GM21576 (cell line): ENCODE measurements around the gene TUBB4B.

ENCODE experiments used
- ATAC-seq: cut with Tn5 transposase; IDR thresholded peaks from one replicate; pipeline ENCODE4 v1.9.1; 2021; ENCODE audit warnings: mild to moderate bottlenecking, moderate library complexity; ENCODE audit not compliant: unreplicated experiment

Gene TUBB4B

DNA sequence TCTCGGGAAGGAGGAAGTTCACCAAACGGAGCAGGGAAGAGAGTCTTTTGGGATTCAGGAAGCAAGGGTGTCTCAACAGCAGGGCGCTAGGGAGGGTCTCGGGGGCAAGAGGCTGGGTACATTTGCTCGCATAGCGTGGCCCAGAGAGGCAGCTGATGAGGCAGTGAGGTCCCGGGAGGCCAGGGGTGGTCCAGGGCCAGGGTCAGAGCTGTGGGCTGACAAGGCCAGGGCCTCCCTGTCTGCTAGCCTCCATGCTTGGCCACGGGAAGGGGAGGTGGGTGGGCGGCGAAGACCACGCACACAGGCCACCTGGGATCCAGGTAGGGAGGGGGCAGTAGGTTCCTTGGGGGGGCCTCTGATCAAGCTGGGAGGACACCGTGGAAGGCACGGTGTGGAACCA, 29.6 kb upstream of the TUBB4B start:
- ATAC-seq, result no peak

DNA sequence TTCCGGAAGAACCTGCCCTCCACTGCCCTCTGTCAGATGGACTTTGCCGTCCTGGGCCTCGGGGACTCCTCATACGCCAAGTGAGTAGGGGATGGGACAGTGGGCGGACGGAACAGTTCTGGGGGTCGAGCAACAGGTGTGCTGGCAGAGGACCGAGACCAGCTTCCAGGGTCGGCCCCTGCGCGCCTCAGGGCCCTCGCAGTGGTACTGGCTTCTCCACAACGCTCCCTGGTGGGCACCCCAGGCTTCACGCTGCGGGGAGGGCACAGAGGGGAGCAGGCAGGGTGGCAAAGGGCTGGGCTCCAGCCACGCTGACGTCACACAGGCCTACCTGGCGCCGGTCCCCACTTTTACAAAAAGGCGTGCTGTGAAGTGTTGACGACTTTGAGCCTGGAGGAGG, 28.6 kb upstream of the TUBB4B start:
- no peak for ATAC-seq

DNA sequence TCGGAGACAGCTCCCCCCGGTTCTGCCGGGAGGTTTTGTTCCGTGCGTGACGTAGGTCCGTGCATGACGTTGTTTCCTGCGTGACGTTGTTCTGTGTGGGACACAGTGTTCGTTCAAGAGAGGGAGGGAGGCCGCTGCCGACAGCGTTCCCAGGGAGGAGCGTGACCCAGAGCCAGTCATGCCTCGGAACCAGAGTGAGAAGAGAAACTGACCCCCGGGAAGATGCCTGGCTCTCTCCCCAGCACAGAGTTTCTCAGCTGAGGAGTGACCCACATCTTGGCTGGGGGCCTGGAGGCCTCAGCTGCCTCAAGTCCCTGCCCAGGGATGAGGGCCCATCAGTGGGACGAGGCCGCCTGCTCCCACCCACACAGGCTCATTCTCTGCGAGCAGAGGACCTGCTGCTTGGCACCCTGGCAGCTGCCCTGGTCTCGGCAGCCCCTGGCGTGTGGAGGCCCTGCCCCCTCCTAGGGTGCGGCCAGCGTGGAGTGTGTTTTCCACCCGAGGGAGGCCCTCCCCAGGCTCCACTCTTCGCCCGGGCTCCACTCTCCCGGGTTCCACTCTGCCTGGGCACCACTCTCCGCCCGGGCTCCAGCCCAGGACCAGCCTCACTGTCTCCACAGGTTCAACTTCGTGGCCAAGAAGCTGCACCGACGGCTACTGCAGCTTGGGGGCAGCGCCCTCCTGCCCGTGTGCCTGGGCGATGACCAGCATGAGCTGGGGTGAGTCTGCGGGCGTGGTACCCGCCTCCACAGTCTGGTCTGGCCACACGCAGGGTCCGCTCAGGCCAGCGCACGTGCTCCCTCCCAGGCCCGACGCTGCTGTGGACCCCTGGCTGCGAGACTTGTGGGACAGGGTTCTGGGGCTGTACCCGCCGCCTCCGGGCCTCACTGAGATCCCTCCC, 27.7 kb upstream of the TUBB4B start:
- ATAC-seq, result no peak

DNA sequence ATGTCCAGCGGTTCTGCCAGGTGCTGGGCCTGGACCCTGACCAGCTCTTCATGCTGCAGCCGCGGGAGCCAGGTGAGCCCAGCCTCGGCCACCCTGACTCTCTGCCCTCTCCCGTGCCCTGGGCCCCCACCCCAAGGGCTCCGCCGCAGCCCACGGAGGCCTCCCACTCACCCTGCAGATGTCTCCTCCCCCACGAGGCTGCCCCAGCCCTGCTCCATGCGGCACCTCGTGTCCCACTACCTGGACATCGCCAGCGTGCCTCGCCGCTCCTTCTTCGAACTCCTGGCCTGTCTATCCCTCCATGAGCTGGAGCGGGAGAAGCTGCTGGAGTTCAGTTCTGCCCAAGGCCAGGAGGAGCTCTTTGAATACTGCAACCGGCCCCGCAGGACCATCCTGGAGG, 26.5 kb upstream of the TUBB4B start:
- no peak for ATAC-seq

DNA sequence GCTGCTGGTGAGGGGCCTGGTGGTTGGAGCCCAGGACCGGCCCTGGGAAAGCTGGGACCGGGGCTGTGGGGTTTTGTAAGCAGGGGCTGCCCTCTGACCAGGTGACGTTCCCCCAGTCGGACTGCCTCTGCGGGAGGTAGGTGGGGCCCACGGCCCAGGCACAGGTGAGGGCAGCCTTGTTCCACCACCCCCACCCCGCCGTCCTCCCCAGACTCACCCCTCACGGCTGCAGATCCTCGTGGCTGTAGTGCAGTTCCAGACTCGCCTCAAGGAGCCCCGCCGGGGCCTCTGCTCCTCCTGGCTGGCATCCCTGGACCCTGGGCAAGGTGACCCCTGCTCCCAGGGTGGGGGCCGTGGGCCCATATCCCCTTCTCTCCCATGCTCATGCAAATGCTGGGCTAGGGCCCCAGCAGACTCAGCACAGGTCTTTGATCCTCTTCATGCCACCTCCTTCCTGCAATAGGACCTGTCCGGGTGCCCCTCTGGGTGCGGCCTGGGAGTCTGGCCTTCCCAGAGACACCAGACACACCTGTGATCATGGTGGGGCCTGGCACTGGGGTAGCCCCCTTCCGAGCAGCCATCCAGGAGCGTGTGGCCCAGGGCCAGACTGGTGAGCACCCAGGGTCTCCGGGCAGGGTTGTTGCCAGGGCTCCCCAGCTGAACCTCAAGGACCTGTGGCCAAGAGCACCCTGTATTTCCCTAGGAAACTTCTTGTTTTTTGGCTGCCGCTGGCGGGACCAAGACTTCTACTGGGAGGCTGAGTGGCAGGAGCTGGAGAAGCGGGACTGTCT, 25.7 kb upstream of the TUBB4B start:
- no peak for ATAC-seq

DNA sequence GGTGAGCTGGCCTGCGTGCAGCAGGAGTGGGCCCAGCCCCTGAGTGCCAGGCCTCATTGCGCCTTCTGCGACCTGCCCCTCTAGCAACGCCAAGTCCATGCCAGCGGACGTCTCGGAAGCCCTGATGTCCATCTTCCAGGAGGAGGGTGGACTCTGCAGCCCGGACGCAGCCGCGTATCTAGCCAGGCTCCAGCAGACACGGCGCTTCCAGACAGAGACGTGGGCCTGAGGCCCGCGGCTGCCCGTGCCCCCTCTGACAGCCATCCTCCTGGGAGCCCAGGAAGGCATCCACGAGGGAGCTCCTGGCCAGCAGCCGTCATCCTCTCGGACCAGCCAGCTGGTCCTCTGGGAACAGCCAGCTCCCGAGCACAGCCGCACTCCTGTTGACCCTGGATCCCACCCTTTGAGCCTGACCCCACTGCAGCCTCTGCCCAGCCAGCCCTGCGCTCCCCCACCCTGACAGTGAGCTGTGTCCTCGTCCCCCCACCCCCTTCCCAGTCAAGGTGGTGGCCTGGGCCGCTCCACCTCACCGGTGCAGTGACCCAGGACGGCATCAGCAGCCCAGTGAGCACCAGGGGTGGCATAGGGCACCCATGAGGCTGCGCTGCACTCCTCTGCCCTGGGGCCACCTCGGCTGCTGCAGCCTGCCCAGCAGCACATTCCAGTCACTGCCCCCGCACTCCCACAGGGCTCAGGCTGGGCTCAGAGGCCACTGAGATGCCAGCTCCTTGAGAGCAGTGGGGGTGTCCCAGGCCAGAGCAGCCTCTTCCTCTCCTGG, 24.7 kb upstream of the TUBB4B start:
- ATAC-seq, result no peak

DNA sequence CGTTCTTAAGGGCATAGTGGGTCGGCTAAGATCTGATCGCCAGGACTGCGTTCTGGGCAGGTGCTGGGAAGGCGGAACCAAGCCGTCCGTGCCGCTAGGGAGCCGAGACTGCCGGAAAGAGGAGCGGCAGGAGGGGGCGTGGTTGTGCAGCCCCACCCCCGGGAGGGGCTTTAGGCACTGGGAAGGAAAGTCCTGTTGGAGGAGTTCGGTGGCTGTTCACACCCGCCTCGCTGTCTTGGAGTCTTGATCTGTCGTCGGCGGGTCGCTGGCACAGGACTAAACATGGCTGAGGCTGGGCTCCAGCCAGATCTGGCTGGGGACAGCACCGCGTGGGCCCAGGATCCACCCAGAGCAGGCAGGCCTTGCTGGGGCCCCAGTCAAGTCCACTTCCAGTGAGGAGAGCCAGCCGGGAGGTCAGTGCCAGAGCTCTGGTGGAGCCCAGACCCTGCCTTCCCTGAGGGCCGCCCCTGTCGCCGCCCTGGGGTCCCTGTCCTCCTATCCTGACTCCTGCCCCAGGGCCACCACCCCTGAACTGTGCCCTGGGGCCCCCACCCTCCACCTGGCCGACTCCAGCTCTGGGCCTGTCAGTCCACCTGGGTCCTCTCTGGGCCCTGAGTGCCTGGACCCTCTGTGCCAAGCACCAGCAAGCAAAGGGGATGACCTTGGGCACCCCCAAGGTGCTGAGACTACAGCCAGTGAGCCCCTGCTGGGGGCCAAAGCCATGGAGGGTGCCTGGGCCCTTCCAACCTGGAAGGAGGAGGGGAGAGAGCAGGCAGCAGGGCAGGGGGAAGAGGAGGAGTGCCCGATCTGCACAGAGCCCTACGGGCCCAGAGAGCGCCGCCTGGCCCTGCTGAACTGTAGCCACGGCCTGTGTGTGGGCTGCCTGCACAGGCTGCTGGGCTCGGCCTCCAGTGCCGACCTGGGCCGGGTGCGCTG, 23.5 kb upstream of the TUBB4B start:
- no peak for ATAC-seq

DNA sequence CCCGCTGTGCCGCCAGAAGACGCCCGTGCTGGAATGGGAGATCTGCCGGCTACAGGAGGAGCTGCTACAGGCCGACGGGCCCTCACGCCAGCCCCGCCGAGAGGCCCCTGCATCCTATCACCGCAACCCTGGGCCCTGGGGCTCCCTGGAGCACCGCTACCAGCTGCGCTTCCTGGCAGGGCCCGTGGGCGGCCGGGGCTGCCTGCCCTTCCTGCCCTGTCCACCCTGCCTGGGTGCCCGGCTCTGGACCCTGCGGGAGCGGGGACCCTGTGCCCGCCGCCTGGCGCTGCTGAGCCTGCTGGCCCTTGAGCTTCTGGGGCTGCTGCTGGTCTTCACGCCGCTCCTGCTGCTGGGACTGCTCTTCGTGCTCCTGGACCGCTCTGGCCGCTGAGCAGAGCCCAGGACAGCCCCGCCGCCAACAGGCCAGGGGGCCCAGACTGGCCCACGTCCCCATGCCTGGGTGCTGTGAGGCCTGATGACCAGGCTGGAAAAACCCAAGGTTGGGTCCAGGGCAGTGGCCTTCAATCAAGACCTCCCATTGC, 22.8 kb upstream of the TUBB4B start:
- ATAC-seq, result no peak

DNA sequence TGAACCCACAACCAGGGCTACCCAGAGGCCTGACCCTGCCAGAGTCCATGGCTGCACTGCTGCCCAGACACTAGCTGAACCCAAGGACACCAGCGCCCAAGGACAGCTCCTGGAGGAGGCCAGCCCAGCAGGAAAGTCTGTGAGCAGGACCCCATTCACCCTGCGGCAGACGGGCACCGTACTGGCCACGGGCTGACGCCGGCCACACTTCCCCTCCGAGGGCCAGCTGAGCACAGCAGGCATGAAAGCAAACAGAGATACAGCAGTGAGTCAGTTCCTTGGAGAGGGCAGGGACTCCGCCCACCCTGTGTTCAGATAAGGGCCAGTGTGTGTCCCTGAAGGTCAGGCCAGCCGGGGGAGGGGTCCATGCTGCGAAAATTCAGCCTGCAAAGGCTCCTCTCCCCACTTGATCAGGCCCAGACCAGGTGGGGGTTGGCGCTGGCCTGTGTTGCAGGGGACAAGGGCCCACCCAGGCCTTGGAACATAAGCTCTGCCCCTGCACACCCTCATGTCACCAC, 22.3 kb upstream of the TUBB4B start:
- no peak for ATAC-seq

DNA sequence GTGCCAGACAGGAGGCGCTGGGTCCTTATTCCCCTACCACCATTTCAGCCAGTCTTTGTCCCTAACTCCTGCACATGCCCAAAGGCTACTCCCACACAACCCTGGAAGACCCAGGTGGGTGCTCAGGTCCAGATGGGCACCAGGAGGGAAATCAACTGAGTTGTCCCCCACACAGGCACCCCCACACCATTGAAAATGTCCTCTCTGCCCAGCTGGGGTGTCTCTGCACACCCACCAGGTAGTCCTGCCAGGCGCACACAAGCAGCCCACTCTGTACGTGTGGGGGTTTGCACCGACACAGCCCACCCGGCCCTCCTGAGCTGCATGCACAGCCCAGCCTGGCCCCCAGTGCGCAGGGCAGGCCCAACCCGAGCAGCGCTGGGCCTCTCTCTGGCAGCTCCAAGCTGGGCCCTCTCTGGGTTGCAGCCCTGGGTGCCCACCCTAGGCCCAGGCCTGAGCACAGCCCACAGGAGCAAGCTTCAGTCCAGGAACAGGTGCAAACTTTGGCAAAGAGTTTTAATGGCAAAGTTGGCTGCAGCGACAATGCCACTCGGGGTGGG, 21.2 kb upstream of the TUBB4B start:
- ATAC-seq, result no peak

DNA sequence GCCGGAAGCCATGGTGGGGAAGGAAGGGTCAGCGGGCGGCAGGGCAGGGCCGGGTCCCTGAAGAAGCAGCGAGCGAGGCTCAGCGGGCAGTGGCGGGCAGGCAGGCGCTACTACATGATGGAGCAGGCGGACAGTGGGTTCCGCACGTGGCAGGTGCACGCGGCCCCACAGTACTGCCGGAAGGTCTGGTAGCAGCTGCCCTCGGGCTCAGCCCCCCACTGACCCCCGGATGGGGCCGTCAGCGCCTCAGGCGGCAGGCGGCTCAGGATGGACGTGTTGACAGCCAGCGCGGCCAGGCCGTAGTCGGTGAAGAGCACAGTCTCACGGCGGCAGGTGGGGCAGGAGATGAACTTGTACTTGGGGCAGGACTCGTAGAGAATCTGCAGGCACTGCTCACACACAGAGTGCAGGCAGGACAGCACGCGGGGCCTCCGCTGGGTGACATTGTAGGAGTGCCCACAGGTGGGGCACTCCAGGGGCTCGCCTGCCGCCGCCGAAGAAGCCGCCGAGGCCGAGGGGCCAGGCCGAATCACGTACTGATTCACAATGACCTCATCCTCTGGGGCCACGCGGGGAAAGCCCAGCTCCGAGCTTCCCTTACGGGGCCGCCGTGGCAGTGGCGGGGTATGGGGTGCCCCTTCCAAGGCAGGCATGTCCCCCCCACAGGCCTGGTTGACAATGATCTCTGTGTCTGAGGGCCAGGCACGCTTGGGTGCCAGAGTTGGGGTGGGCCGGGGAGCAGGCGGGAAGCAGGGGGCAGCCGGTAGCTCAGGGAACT, 20.6 kb upstream of the TUBB4B start:
- no peak for ATAC-seq

DNA sequence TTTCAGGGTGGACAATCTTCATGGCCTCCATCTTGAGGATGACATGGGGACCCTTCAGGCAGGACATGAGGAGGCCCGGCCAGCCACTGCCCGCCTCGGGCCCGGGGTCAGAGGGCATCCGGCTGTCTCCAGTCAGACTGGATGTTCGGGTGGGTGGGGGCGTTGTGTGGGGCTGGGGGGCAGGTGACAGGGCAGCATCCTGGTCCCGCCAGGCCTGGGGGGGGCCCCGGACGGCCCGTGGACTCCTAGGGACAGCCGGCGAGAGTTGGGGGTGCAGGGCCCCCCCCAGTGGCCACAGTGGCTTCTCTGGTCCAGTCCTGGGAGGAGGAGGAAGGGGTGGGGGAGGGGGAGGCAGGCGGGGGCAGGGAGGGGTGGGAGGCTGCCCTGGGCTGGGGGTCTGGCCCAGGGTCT, 20.0 kb upstream of the TUBB4B start:
- no peak for ATAC-seq

DNA sequence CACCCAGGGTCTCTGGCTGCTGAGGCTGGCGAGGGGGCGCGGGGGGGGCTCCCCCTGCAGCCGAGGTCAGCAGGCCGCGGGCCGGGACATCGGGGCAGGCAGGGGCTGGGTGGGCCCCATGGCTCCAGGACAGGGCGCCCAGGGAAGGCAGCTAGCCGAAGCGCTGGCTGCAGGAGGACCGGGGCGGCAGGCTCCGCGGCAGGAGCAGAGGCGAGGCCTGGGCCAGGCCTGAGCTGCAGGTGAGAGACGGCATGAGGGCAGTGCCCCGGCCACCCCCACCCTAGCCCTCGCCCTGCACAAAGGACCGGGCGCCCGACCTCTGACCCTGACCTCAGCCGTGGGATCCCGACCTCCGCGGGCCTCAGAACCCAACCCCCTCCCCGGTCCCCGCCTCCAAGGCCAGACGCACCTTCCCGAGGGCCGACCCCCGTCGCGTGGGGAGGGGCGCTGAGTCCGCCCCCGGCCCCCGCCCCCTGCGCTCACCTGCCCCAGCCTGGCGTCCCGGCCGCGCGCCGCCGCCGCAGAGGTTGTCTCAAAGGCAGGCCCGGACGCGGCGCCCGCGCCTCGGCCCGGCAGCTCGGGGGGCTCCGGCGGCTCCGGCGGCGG, 19.5 kb upstream of the TUBB4B start:
- no peak for ATAC-seq

DNA sequence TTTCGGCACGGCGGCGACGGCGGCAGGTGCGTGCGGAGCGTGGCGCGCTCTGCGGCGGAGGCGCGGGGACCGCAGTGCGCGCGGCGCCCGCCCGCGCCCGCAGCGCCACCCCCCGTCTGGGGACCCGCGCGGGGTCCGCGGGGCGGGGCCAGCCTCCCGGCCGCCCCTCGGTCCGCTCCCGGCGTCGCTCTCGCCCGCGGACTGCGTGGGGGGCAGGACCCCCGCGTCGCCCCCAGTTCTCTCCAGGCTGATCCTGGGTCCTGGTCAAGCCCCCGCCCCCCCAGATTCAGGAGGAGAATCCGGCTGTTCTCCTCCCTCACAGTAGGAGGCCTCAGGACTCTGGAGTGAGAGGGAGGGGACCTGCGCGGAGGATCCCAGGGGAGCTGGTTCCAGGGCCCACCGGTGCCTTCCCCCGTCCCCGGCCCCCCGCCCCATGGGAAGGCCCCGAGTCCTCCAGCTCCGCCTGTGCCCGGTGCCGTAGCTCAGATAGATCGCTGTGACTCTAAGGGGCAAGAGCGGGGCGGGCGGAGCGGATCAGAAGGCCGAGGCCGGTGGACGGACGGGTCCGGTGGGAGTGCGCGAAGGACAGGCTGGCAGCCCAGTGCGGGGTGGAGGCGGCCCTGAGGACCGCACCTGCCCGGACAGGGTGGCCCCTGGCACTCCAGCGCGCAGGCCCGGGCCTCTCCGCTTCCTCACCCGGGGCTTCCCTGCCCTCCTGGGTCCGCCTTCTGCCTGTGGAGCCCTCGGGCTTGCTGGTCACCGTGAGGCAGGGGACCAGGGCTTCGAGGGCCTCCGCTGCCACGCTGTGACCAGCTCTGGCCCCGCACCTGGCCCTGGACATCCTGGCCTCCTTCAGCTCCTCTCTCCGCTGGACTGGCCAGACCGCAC, 18.7 kb upstream of the TUBB4B start, which contains the start of gene RNF208:
TSS of gene RNF208 (minus strand) at position 51 of the 888 bp plus-strand sequence. CDS start 1,028 bp downstream, outside the sequence.
- no peak for ATAC-seq

DNA sequence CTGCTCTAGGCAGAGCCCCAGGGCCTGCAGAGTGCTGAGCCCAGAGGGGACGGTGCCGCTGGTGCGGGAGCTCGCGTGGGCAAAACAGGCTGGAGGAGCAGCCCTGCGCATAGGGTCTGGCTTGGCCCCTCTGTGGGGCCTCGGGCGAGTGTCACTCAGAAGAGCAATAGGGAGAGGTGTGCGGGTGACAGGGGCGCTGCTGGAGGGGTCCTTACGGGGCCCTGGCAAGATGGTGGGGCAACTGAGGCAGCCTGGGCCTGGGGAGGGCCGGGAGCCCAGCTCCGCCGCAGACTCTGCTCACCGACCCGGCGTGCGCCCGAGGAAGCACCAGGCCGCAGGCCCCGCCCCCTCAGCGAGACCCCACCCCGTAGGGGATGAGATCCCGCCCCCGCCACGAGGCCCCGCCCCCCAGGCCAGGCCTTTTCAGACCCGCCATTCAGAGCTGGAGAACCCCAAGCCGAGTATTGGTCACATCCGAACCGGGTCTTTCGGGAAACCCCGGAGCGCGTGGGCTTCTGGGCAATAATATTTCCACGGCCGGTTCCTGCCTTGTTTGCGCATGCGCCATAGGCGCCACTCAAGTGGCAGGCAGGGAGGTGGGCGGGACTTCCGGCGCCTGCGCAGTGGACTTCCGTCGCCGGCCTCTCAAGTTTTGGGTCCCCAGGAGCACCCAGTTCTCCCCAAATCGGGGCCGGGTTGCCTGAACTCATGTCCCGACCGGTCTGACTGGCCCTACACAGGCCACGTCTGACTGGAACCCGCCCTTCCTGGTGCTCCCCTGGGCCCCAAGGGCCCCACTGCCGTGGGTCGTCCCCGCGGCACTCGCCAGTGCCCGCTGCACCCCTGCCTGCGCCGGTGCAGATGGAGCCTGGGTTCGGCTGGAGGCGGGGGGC, 17.8 kb upstream of the TUBB4B start:
- ATAC-seq, result peak; percentile 59
